Spinal cord (tissue), 10 donors: ENCODE measurements around the gene UTP14C. TPM values are rescaled to one million over a fixed set of nuclear protein-coding genes. Genes with fewer than 3 reads are reported as not detected.
"Not testable (repeated sequence)": the region's sequence is repeated elsewhere in the genome, so short reads cannot be mapped to it uniquely, and the experiment has no call there.

Experiments used
- DNase-seq, 6 donors: peaks; one replicate each; pipeline versions ENCODE4 v3.0.0 to v3.0.0-alpha.2; 2013 to 2015; ENCODE audit warnings: low spot score in 6 of 6, low read depth in 4 of 6
- H3K27ac ChIP-seq: one replicate; pipeline ENCODE4 v1.5.1; 2013; ENCODE audit warnings: low read depth, low read length, control low read depth
- H3K27me3 ChIP-seq: one replicate; pipeline ENCODE4 v1.6.1; 2013; ENCODE audit warnings: low read length; ENCODE audit not compliant: control insufficient read depth, insufficient read depth
- H3K36me3 ChIP-seq: one replicate; pipeline ENCODE4 v1.6.1; 2013; ENCODE audit warnings: low read length; ENCODE audit not compliant: control insufficient read depth, insufficient read depth
- H3K4me1 ChIP-seq: one replicate; pipeline ENCODE4 v1.6.1; 2013; ENCODE audit warnings: low read length; ENCODE audit not compliant: control insufficient read depth, insufficient read depth
- H3K4me3 ChIP-seq: one replicate; pipeline ENCODE4 v1.5.1; 2013; ENCODE audit warnings: low read depth, low read length, control low read depth
- H3K9me3 ChIP-seq: one replicate; pipeline ENCODE4 v1.6.1; 2013; ENCODE audit warnings: low read length; ENCODE audit not compliant: control insufficient read depth, insufficient read depth
- WGBS: methylation state at CpG from one replicate; pipeline ENCODE4 v1.1.5; 2013; ENCODE audit warnings: missing lambda C conversion rate; ENCODE audit not compliant: insufficient coverage; 5-methylcytosine and 5-hydroxymethylcytosine counted together
- polyA plus RNA-seq, 2 donors: library from polyadenylated mRNA; unstranded; fragments of 120-200 nt; gene quantifications; one replicate each; pipeline ENCODE4 v1.2.1, GENCODE V29; 2013; ENCODE audit not compliant: insufficient read length in 2 of 2
- total RNA-seq, 2 donors: library from RNA; depleted of rRNA in 1 of 2; stranded (reverse); fragments of 120-200 nt in 1 of 2; fragments of >200 nt in 1 of 2; gene quantifications; one replicate each; pipeline versions ENCODE4 v1.2.3 to v1.2.4, GENCODE V29; 2013 to 2014
- donor health status: healthy.

UTP14C gene
- total and polyA plus RNA-seq, 4 donors: 22.2 to 33.2 (median 24.8) TPM

DNA sequence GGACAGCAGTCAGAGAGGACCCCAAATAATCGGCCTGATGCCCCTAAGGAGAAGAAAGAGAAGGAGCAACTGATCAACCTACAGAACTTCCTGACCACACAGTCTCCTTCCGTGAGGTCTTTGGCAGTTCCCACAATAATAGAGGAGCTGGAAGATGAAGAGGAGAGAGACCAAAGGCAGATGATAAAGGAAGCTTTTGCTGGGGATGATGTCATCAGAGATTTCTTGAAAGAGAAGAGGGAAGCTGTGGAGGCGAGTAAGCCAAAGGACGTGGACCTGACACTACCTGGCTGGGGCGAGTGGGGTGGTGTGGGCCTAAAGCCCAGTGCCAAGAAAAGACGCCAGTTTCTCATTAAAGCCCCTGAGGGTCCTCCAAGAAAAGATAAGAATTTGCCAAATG lies 5.9 kb downstream of the UTP14C start:
- not testable (repeated sequence) for H3K9me3 ChIP-seq, DNase-seq, H3K4me3 ChIP-seq, H3K27me3 ChIP-seq, H3K4me1 ChIP-seq, H3K27ac ChIP-seq
- 100% methylated on average over 2 of the region's 6 CpGs for WGBS
- peaks cover 13% of the 10 kb centered on the region for H3K36me3 ChIP-seq

- H3K36me3 ChIP-seq: peaks cover 6% of the 10 kb centered on the region
- H3K27ac ChIP-seq: no peak overlapping the region
- DNase-seq: no peak
- H3K27me3 ChIP-seq: no peaks in the 10 kb centered on the region
- WGBS: no CpG with 5 or more reads among the region's 2 CpGs
- H3K4me1 ChIP-seq: no peaks in the 10 kb centered on the region
- H3K9me3 ChIP-seq: no peaks in the 10 kb centered on the region
- H3K4me3 ChIP-seq: no peak overlapping the region
Observed at GRCh38 chr13:52033039-52033438, 8.5 kb downstream of the UTP14C start.

GRCh38 chr13:52034616-52035226 lies 10.2 kb downstream of the UTP14C start:
- Histone ChIP-seq H3K4me1 (no peaks in the 10 kb centered on the region), H3K9me3 (no peaks in the 10 kb centered on the region), H3K27me3 (no peaks in the 10 kb centered on the region), H3K4me3 (no peak overlapping the region), H3K27ac (no peak overlapping the region), H3K36me3 (no peaks in the 10 kb centered on the region)
- no CpG with 5 or more reads among the region's 5 CpGs for whole genome bisulfite sequencing
- DNase-seq: no peak

DNA sequence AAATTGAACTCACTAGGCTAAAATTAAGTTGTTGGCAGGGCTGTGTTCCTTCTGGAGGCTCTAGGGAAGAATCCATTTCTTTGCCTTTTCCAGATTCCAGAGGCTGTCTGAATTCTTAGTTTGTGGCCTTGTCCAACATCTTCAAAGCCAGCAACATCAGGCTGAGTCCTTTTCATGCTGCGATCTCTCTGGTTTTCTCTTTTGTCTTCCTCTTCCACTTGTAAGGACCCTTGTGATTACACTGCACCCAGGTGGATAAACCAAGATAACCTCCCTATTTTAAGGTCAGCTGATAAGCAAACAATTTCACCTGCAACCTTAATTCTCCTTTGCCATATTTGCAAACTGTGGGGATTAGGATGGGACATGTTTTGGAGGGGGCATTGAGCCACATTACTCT lies 11.5 kb downstream of the UTP14C start:
- WGBS: 100% methylated on average over 1 of the region's 1 CpG
- no peak for DNase-seq
- H3K27ac ChIP-seq: no peak overlapping the region

DNA sequence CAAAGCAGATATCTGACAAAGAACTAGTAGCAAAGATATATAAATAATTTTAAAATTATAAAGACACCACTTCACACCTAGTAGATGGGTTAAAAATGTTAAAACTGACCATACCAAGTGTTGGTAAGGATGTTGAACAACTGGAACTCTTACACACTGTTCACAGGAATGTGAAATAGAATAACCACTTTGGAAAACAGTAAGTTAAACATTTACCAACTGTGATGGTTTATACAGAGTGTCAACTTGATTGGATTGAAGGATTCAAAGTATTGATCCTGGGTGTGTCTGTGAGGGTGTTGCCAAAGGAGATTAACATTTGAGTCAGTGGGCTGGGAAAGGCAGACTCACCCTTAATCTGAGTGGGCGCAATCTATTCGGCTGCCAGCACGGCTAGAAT lies 19.2 kb downstream of the UTP14C start:
- Histone ChIP-seq H3K27me3 (no peaks in the 10 kb centered on the region), H3K4me3 (no peak overlapping the region), H3K4me1 (no peaks in the 10 kb centered on the region), H3K27ac (no peak overlapping the region), H3K36me3 (no peaks in the 10 kb centered on the region), H3K9me3 (no peaks in the 10 kb centered on the region)
- WGBS: 93% methylated on average over 3 of the region's 3 CpGs
- no peak for DNase-seq

More for the DNA sequence above, 11.5 kb downstream of the UTP14C start:
- H3K36me3 ChIP-seq: no peaks in the 10 kb centered on the region
- no peak overlapping the region for H3K4me3 ChIP-seq
- H3K4me1 ChIP-seq: no peaks in the 10 kb centered on the region
- no peaks in the 10 kb centered on the region for H3K9me3 ChIP-seq
- H3K27me3 ChIP-seq: no peaks in the 10 kb centered on the region

GRCh38 chr13:52047463-52047862 lies 23.0 kb downstream of the UTP14C start:
- no peak for DNase-seq
- 100% methylated on average over 3 of the region's 3 CpGs for WGBS
- no peaks in the 10 kb centered on the region for H3K4me1 ChIP-seq

DNA sequence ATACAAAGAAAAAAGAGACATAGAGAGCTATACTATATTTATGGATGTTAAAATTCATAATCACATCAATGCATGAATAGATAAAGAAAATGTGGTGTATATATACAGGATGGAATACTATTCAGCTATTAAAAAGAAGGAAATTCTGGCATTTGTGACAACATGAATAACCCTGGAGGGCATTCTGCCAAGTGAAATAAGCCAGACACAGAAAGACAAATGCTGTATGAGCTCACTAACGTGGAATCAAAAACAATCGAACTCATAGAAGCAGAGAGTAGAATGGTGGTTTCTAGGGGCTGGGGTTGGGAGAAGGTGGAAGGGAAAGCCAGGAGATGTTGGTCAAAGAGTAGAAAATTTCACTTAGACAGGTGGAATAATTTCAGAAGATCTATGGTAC lies 24.0 kb downstream of the UTP14C start:
- no peak for DNase-seq
- Histone ChIP-seq H3K27ac (no peak overlapping the region), H3K4me1 (no peaks in the 10 kb centered on the region), H3K27me3 (no peaks in the 10 kb centered on the region), H3K9me3 (no peaks in the 10 kb centered on the region), H3K4me3 (no peak overlapping the region), H3K36me3 (no peaks in the 10 kb centered on the region)
- 67% methylated on average over 2 of the region's 2 CpGs for WGBS

More at GRCh38 chr13:52047463-52047862, 23.0 kb downstream of the UTP14C start:
- Histone ChIP-seq H3K4me3 (no peak overlapping the region), H3K36me3 (no peaks in the 10 kb centered on the region), H3K27ac (no peak overlapping the region), H3K9me3 (no peaks in the 10 kb centered on the region), H3K27me3 (no peaks in the 10 kb centered on the region)

GRCh38 chr13:52051400-52051799 lies 26.9 kb downstream of the UTP14C start:
- no peaks in the 10 kb centered on the region for H3K36me3 ChIP-seq
- no peaks in the 10 kb centered on the region for H3K9me3 ChIP-seq
- WGBS: 82% methylated on average over 3 of the region's 7 CpGs
- no peak for DNase-seq
- H3K4me3 ChIP-seq: no peak overlapping the region
- H3K27ac ChIP-seq: no peak overlapping the region
- no peaks in the 10 kb centered on the region for H3K27me3 ChIP-seq
- H3K4me1 ChIP-seq: no peaks in the 10 kb centered on the region

- Histone ChIP-seq H3K4me3 (no peak overlapping the region), H3K36me3 (no peaks in the 10 kb centered on the region), H3K4me1 (no peaks in the 10 kb centered on the region), H3K27ac (no peak overlapping the region), H3K27me3 (no peaks in the 10 kb centered on the region), H3K9me3 (no peaks in the 10 kb centered on the region)
- no peak for DNase-seq
- WGBS: 80% methylated on average over 4 of the region's 4 CpGs
Observed at GRCh38 chr13:52053460-52053859, 29.0 kb downstream of the UTP14C start.

- not testable (repeated sequence) for H3K36me3 ChIP-seq, H3K4me3 ChIP-seq, DNase-seq, H3K4me1 ChIP-seq, H3K27me3 ChIP-seq, H3K27ac ChIP-seq, H3K9me3 ChIP-seq
- 96% methylated on average over 3 of the region's 3 CpGs for WGBS
Observed at GRCh38 chr13:52061064-52061463, 36.6 kb downstream of the UTP14C start.
